Sciatic nerve (tissue), 2 donors: ENCODE results near the gene YIF1A. TPM values are rescaled to one million over a fixed set of nuclear protein-coding genes. Genes with fewer than 3 reads are reported as not detected.
A peak's percentile ranks its signal among the peaks of the same experiment; 100 is the strongest.
"Not testable (repeated sequence)": the region's sequence is repeated elsewhere in the genome, so short reads cannot be mapped to it uniquely, and the experiment has no call there.

Experiments
- ATAC-seq: fragments of 200-7000 bp; cut with Tn5 transposase; one replicate; pipeline ENCODE4 v1.9.1; 2020; ENCODE audit warnings: mild to moderate bottlenecking, moderate library complexity
- DNase-seq: peaks from one replicate; pipeline ENCODE4 v3.0.0-alpha.2; 2020; ENCODE audit warnings: low spot score
- intact Hi-C: fragments of 100-400 bp; cut with DNase I; formaldehyde crosslinking; loops from one replicate; pipeline ENCODE4 v1.14.2; 2022
- total RNA-seq: library from RNA; stranded (reverse); fragmentation: NEBNext Ultra II Directional; extraction: Animal tissue kit (Norgen Biotek cat#: 25700); gene quantifications from one replicate; pipeline ENCODE4 v1.2.1, GENCODE V29; 2021
- donor health status: DM: no; HTN: no; CAD: no.
- donor health status: DM: no; HTN: no; CAD: no.

The YIF1A gene
- total RNA-seq, 1 donor from 2014 or later: 61.1 TPM

DNA sequence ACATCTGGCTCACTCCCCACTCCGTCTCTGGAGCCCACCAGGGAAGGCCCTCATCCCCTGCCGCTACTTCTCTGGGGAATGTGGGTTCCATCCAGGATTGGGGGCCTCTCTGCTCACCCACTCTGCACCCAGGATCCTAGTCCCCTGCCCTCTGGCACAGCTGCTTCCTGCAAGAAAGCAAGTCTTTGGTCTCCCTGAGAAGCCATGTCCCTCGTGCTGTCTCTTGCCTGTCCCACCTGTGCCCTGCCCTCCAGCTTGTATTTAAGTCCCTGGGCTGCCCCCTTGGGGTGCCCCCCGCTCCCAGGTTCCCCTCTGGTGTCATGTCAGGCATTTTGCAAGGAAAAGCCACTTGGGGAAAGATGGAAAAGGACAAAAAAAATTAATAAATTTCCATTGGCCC lies 11.9 kb downstream of the YIF1A start:
- intact Hi-C loops, DNase-seq, ATAC-seq: not testable (repeated sequence)

GRCh38 chr11:66276619-66277018 lies 12.3 kb downstream of the YIF1A start:
- intact Hi-C loops, DNase-seq: not testable (repeated sequence)

DNA sequence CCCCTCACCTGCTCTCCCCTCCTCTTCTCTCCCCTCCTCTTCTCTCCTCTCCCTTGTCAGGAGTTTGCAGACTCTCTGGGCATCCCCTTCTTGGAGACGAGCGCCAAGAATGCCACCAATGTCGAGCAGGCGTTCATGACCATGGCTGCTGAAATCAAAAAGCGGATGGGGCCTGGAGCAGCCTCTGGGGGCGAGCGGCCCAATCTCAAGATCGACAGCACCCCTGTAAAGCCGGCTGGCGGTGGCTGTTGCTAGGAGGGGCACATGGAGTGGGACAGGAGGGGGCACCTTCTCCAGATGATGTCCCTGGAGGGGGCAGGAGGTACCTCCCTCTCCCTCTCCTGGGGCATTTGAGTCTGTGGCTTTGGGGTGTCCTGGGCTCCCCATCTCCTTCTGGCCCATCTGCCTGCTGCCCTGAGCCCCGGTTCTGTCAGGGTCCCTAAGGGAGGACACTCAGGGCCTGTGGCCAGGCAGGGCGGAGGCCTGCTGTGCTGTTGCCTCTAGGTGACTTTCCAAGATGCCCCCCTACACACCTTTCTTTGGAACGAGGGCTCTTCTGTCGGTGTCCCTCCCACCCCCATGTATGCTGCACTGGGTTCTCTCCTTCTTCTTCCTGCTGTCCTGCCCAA lies 12.8 kb downstream of the YIF1A start:
- ATAC-seq (no peak), DNase-seq (no peak)
- intact Hi-C loops: no loop called here

More at GRCh38 chr11:66276619-66277018, 12.3 kb downstream of the YIF1A start:
- ATAC-seq: not testable (repeated sequence)

GRCh38 chr11:66275396-66275795 lies 13.5 kb downstream of the YIF1A start:
- intact Hi-C loops: no loop called here
- DNase-seq (no peak), ATAC-seq (no peak)

DNA sequence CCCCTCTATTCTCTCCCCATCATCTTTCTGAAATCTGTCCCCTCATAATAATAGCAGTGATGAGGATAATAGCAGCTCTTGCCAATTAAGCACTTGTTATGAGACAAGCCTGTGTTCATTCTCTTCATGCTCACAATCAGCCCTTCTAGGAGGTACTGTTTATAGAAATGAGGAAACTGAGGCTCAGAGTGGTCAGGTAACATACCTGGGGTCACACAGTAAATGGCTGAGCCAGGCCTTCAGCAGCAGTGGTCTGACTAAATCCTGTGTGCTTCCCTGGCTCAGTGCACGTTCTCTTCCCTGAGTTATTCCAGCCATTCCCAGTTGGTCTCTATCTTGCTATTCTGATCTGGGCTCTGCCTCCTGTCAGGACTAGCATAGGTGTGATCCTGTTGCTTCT lies 14.7 kb downstream of the YIF1A start:
- ATAC-seq (no peak), DNase-seq (no peak)
- intact Hi-C loops: no loop called here

GRCh38 chr11:66272596-66272995 lies 16.3 kb downstream of the YIF1A start:
- no peak for DNase-seq
- intact Hi-C loops: no loop called here
- no peak for ATAC-seq

GRCh38 chr11:66271816-66272215 lies 17.1 kb downstream of the YIF1A start:
- no peak for ATAC-seq
- intact Hi-C loops: no loop called here
- DNase-seq: no peak

- ATAC-seq (no peak), DNase-seq (no peak)
- intact Hi-C loops: no loop called here
These were observed 19.7 kb downstream of the YIF1A start for GRCh38 chr11:66268952-66269905.

DNA sequence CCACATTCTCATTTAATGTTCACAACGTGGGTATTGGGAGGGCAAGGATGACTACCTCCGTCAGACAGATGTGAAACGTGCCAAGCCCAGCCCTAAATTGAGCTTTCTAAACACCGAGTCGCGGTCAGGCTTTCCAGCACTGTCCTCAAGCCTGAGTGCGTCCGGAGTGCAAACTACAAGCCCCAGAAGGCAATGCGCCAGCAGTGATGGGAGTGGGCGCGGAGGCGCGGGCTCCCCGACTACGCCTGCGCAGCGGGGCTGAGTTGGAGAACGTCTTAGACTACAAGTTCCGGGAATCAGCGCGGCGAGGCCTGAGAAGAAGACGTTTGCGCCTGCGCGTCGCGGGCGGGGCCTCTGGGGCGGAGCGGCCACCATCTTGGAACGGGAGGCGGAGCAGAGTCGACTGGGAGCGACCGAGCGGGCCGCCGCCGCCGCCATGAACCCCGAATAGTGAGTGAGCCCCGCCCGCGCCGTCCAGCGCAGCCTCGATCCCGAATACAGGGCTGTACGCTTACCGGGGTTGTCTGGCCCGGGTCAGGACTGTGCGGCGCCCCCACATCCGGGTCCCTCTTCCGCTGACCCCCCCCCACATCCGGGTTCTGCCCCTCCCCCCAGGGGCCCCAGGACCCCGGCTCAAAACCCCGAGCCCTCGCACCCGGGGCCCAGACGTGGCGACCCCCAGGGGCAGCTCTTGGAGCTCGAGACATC lies 20.5 kb downstream of the YIF1A start, which contains the start of gene RAB1B:
TSS of gene RAB1B (plus strand) at position 396 of the 708 bp plus-strand sequence. CDS start at position 437, 41 bp downstream.
- peak; percentile 93 for ATAC-seq
- intact Hi-C loops: no loop called here
- peak; percentile 100 for DNase-seq

DNA sequence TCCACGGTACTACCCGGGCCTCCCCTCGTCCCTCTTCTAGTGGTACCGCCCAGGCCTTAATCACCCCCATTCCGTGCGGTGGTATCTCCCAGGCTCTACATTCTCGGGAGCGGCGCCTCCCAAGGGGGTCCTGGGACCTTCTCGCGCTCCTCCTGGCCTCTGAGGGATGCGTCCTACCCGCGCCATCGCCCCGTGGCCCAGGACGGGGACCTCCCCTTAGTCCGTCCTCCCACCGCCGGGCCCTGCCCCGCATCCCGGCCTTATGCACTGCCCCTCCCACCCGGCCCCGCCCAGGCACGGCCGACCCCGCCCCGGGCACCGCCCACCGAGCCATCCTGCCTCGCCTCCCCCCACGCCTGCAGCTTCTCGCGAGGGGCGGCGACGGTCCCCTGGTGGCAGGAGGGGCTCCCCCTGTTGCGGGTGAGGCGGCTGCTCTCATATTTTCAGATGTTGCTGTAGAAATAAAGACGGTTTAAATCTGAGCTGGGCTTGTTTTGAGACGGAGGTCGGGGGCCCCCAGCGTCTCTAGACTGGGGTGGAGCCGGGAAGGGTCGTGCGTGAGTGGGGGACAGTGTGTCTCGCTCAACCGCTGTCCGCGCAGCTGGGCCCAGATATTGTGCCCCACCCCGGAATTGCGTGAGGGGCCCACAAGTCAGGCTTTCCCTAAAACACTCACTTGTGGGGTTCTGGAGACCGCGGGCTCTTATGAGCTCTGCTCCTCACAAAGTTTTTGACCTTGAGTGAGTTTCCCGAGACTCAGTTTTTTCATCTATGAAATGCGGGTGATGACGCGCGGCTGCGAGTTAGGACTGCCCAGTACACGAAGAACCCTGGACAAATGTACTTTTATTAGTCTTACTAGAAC lies 21.3 kb downstream of the YIF1A start:
- peak; percentile 94 for DNase-seq
- intact Hi-C loops: no loop called here
- ATAC-seq: peak; percentile 88

- ATAC-seq (peak; percentile 1), DNase-seq (no peak)
- intact Hi-C loops: no loop called here
These were observed 21.9 kb downstream of the YIF1A start for GRCh38 chr11:66267039-66267378.

GRCh38 chr11:66266378-66267038 lies 22.4 kb downstream of the YIF1A start:
- ATAC-seq: no peak
- intact Hi-C loops: no loop called here
- no peak for DNase-seq

DNA sequence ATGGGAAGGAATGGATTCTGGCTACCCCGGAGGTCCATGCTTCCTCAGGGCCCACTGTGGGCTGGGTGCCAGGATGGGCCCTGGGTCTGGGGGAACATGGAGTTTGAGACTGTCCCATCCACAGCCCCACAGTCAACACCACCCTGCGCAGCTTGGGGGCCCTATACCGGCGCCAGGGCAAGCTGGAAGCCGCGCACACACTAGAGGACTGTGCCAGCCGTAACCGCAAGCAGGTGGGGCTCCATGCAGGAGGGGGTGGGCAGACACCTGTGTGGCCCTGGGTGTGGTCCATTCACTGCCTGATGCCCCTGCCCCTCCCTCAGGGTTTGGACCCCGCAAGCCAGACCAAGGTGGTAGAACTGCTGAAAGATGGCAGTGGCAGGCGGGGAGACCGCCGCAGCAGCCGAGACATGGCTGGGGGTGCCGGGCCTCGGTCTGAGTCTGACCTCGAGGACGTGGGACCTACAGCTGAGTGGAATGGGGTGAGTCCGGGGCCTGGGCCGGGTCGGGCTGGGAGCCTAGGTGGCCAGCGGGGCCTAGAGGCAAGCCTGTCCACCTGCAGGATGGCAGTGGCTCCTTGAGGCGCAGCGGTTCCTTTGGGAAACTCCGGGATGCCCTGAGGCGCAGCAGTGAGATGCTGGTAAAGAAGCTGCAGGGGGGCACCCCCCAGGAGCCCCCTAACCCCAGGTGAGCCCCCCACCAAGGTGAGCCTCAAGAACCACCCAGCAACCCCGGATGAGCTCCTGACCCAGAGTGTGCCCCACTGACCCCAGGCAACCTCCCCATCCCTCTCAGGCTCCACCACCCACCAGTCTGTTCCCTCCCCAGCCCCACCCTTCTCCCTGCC lies 23.2 kb downstream of the YIF1A start:
- DNase-seq (no peak), ATAC-seq (no peak)
- intact Hi-C loops: no loop called here

GRCh38 chr11:66264914-66265313 lies 24.0 kb downstream of the YIF1A start:
- intact Hi-C loops: no loop called here
- DNase-seq: no peak
- no peak for ATAC-seq

- intact Hi-C loops: no loop called here
- no peak for DNase-seq
- no peak for ATAC-seq
These were observed 24.6 kb downstream of the YIF1A start for GRCh38 chr11:66264383-66264782.

GRCh38 chr11:66263785-66264184 lies 25.2 kb downstream of the YIF1A start:
- DNase-seq (no peak), ATAC-seq (no peak)
- intact Hi-C loops: no loop called here

- ATAC-seq (no peak), DNase-seq (no peak)
- intact Hi-C loops: no loop called here
These were observed 25.7 kb downstream of the YIF1A start for GRCh38 chr11:66263231-66263630.
